Activated T-cell treated with anti-CD3 and anti-CD28 coated beads, Interleukin-2, amount 50 U/mL, for 72 hours (primary cell): ENCODE measurements around the gene PWWP2B. TPM values are rescaled to one million over a fixed set of nuclear protein-coding genes. Genes with fewer than 3 reads are reported as not detected.

Experiments used
- ATAC-seq, 2 donors: fragments of 150-1000 bp; cut with Tn5 transposase; replicated peaks in 1 of 2; 2 replicates each; pipeline ENCODE4 v1.10.0; 2021; ENCODE audit warnings: moderate library complexity in 2 of 2, mild to moderate bottlenecking in 1 of 2
- DNase-seq, 2 donors: peaks; one replicate each; pipeline ENCODE4 v3.0.0; 2021 to 2022; ENCODE audit warnings: mixed read lengths in 1 of 2
- H3K27ac Mint-ChIP-seq: one replicate; pipeline ENCODE4 v1.8.0; 2022; ENCODE audit warnings: mild to moderate bottlenecking, moderate library complexity, mixed read lengths
- H3K27me3 Mint-ChIP-seq: one replicate; pipeline ENCODE4 v1.8.0; 2022; ENCODE audit warnings: low read depth, mixed read lengths
- H3K36me3 Mint-ChIP-seq, 2 donors: one replicate each; pipeline ENCODE4 v1.8.0; 2022; ENCODE audit warnings: mixed read lengths in 2 of 2, mild to moderate bottlenecking in 1 of 2; ENCODE audit not compliant: insufficient read depth in 2 of 2
- H3K4me1 Mint-ChIP-seq: one replicate; pipeline ENCODE4 v1.8.0; 2022; ENCODE audit warnings: low read depth, mixed read lengths
- H3K4me3 Mint-ChIP-seq, 2 donors: one replicate each; pipeline ENCODE4 v1.8.0; 2022; ENCODE audit warnings: mild to moderate bottlenecking in 2 of 2, mixed read lengths in 2 of 2, moderate library complexity in 2 of 2
- H3K9me3 Mint-ChIP-seq, 2 donors: one replicate each; pipeline ENCODE4 v1.8.0; 2022; ENCODE audit warnings: mixed read lengths in 2 of 2
- total RNA-seq, 2 donors: library from RNA; stranded (reverse); gene quantifications; one replicate each; pipeline ENCODE4 v1.2.3, GENCODE V29; 2022

The PWWP2B gene
- total RNA-seq, 2 donors from 2014 or later: 3.1 to 5.2 TPM

DNA sequence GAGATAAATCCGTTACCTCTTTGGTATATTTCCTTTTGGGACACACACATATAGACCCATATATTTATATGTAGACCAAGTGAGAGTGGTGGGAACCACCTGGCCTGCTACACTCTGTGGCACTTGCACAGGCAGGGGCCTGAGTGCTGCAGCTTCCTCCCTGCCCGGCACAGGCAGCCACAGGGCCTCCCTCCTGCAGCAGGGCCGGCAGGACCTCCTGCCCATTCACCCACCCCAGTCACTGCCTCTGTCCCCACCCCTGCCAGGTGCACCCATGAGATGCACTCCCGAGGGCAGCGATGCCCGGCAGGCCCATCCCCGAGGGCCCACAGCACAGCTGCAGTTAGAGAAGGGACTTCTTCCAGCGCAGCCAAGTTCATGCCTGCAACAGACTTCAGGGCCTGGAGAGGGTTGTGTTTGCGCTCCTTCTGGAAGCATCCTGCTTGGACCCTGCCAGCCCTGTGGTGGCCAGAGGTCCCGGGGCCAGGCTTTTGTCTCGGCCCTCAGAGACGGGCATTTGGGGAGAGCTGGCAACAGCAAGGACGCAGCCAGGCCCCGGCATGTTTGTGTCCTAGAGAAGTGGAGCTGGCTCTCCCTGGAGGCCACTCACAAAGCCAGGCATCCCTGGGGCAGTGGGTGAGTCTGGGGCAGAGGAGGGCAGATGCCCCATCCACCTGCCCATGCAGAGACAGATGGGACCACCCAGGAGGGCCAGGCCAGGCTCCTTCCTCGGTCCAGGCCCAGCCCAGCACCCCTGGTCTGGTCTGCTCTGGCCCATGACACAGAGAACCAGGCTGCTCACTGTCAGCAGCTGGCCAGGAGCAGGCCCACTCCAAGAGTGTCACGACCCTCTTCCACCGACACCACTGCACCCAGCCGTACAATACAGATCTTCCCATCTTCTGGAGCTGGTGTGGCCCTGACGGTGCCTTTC, 41.4 kb downstream of the PWWP2B start:
- ATAC-seq: no peak

DNA sequence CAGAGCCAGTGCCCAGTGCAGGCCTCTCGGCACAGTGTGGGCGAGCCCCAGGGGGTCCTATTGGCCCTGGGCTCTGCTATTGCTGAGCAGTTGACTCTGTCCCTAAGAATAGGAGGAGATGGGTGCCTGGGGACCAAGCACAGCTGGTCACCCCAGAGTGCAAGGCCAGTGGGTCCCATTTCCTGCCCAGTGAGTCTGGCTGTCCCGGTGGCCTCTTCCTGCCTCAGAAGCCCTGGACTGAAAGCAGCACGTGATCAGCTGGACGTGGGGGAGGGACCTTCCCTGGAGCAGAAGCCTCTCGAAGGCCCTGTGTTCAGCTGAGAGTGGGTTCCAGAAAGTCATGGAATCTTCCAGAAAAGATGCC, 42.0 kb downstream of the PWWP2B start:
- H3K4me1 Mint-ChIP-seq: peaks cover 18% of the 10 kb centered on the region
- H3K4me3 Mint-ChIP-seq: no peak overlapping the region
- no peak for ATAC-seq
- no peaks in the 10 kb centered on the region for H3K27me3 Mint-ChIP-seq
- no peaks in the 10 kb centered on the region for H3K36me3 Mint-ChIP-seq
- peaks cover 0 to 2% of the 10 kb centered on the region in 2 donors for H3K9me3 Mint-ChIP-seq
- DNase-seq: no peak
- no peak overlapping the region for H3K27ac Mint-ChIP-seq

More for the DNA sequence above, 41.4 kb downstream of the PWWP2B start:
- no peaks in the 10 kb centered on the region for H3K27me3 Mint-ChIP-seq
- peaks cover 14% of the 10 kb centered on the region for H3K4me1 Mint-ChIP-seq
- no peak overlapping the region for H3K4me3 Mint-ChIP-seq
- H3K36me3 Mint-ChIP-seq: no peaks in the 10 kb centered on the region
- H3K27ac Mint-ChIP-seq: no peak overlapping the region
- no peak for DNase-seq
- H3K9me3 Mint-ChIP-seq: peaks cover 0 to 2% of the 10 kb centered on the region in 2 donors

DNA sequence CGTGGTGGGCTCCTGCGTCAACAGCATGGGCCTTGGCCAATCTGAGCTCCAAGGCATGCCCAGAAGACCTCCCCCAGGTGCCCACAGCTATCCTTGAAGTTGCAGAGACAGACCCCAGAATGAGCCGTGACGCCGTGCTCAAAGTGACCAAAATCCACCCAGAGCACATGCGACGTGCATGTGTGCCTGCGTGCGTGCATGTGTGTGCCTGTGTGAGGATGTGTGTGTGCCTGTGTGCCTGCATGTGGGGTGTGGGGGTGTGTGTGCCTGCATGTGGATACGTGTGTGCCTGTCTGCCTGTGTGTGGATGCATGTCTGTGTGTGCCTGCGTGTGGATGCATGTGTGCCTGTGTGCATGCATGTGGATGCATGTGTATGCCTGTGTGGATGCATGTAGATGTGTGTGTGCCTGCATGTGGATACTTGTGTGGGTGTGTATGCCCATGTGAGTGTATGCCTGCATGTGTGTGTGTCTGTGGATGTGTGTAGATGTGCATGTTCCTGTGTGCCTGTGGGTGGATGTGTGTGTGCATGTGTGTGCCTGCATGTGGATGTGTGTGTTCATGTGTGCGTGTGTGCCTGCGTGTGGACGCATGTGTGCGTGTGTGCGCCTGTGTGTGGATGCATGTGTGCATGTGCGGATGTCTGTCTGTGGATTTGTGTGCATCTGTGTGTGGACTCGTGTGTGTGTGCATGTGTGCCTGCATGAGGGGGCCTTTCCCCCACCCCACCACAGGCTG, 42.6 kb downstream of the PWWP2B start:
- no peak overlapping the region for H3K4me3 Mint-ChIP-seq
- H3K36me3 Mint-ChIP-seq: no peaks in the 10 kb centered on the region
- H3K9me3 Mint-ChIP-seq: peaks cover 0 to 2% of the 10 kb centered on the region in 2 donors
- peaks cover 18% of the 10 kb centered on the region for H3K4me1 Mint-ChIP-seq
- DNase-seq (no peak), ATAC-seq (no peak)
- H3K27ac Mint-ChIP-seq: no peak overlapping the region
- H3K27me3 Mint-ChIP-seq: no peaks in the 10 kb centered on the region

DNA sequence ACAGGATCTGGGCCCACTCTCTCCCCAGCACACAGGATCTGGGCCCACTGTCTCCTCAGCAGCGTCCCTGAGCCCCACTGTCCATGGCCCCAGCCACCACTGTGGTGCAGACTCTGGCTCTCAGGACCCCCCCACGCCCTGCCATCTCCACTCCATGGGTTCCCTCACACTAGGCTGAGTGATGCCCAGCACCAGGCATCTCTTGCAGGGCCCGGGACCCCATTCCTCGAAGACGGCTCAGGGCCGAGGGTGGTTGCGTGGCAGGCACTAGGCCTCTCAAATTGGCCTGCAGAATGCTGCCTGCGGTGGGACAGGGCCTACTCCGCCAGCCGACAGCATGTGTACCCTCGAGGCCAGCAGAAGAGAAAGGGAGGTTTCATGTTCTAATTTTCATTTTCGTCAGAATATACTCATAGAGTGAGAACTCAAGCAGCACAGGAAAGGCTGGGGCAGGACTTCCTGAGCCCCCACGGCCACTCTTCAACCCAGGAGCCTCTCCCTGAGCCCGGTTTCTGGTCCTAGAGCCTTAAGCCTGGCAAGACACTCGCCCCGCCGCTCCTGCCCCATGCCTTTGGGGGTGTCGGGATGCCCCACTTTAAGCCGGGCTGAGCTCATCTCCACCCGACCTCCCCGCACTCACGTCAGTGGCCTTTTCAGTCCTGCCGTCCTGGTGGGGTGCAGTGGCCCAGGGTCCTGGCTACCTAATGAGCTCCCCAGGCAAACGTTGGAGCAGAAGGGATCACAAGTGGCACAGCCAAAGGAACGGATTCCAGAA, 44.0 kb downstream of the PWWP2B start:
- Mint-ChIP-seq H3K4me3 (no peak overlapping the region), H3K9me3 (peaks cover 0 to 2% of the 10 kb centered on the region in 2 donors), H3K4me1 (peaks cover 27% of the 10 kb centered on the region), H3K27ac (no peak overlapping the region), H3K36me3 (no peaks in the 10 kb centered on the region), H3K27me3 (no peaks in the 10 kb centered on the region)
- DNase-seq (no peak), ATAC-seq (no peak)

DNA sequence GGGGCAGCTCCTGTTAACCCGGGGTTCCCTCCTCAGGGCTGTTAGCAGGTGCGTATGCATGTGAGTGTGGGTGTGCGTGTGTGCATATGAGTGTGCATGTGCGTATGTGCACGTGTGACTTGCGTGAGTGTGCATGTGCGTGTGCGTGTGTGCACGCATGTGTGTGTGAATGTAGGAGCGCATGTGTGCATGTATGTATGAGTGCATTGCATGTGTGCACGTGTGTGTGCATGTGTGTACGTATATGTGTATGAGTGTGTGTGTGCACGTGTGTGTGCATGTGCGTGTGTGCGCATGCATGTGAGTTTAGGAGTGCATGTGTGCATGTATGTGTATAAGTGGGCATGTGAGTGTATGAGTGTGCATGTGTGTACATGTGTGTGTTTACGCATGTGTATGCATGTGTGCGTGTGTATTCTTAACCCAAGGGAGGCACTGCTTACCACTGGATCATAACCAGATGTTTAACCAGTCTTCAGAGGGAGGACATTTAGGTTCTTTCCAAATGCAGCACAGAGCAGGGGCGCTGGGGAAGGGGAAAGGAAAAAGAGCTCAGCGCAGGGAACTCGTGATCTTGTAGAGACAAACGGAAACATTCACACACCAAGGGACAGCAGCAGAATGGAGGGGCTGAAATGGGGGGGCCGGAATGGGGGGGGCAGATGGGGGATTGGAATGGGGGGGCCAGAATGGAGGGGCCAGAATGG, 45.0 kb downstream of the PWWP2B start:
- no peak for ATAC-seq
- no peaks in the 10 kb centered on the region for H3K27me3 Mint-ChIP-seq
- DNase-seq: no peak
- peaks cover 35% of the 10 kb centered on the region for H3K4me1 Mint-ChIP-seq
- no peaks in the 10 kb centered on the region for H3K36me3 Mint-ChIP-seq
- H3K27ac Mint-ChIP-seq: no peak overlapping the region
- H3K4me3 Mint-ChIP-seq: no peak overlapping the region
- peaks cover 0 to 2% of the 10 kb centered on the region in 2 donors for H3K9me3 Mint-ChIP-seq

DNA sequence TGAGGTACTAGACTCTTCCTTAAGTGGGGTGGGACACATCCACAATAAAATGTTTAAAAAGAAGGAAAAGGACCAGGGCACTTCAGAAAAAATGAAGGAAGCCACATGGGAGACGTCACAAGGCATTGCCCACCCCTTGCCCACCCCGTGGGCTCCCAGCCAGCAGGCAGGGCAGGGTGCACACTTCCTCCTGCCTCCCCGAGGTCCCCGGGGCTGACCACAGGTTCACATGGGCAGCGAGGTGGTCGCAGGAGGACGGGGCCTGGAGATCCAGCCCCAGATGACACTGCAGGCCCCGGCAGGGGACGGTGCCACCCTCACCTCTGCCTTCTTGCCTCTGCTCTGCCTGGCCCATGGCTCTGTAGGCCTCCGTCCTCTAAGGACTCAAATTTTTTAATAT, 45.6 kb downstream of the PWWP2B start:
- Mint-ChIP-seq H3K4me1 (peaks cover 38% of the 10 kb centered on the region), H3K36me3 (no peaks in the 10 kb centered on the region), H3K27ac (no peak overlapping the region), H3K4me3 (no peak overlapping the region), H3K27me3 (no peaks in the 10 kb centered on the region), H3K9me3 (peaks cover 0 to 2% of the 10 kb centered on the region in 2 donors)
- no peak for DNase-seq
- ATAC-seq: no peak

DNA sequence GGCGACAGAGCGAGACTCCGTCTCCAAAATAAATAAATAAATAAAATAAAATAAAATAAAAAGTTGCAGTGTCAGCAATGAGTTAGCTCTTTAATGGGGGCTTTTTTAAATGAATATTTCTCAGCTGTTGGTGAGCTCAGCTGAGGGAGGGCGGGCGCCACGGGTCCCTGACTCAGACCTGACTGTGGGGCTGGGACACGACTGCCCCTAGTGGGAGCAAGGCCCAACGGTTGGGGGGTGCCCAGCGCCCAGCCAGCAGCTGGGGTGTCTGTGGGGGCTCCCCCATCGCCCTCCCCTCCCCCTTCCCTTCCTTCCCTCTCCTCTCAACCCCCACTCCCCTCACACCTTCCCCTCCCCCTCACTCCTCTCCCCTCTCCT, 46.6 kb downstream of the PWWP2B start:
- peaks cover 0 to 2% of the 10 kb centered on the region in 2 donors for H3K9me3 Mint-ChIP-seq
- ATAC-seq: peak; percentile 28 to 31
- H3K4me3 Mint-ChIP-seq: no peak overlapping the region
- H3K4me1 Mint-ChIP-seq: peaks cover 46% of the 10 kb centered on the region
- no peaks in the 10 kb centered on the region for H3K36me3 Mint-ChIP-seq
- H3K27ac Mint-ChIP-seq: no peak overlapping the region
- DNase-seq: peak; percentile 79 to 80
- no peaks in the 10 kb centered on the region for H3K27me3 Mint-ChIP-seq

DNA sequence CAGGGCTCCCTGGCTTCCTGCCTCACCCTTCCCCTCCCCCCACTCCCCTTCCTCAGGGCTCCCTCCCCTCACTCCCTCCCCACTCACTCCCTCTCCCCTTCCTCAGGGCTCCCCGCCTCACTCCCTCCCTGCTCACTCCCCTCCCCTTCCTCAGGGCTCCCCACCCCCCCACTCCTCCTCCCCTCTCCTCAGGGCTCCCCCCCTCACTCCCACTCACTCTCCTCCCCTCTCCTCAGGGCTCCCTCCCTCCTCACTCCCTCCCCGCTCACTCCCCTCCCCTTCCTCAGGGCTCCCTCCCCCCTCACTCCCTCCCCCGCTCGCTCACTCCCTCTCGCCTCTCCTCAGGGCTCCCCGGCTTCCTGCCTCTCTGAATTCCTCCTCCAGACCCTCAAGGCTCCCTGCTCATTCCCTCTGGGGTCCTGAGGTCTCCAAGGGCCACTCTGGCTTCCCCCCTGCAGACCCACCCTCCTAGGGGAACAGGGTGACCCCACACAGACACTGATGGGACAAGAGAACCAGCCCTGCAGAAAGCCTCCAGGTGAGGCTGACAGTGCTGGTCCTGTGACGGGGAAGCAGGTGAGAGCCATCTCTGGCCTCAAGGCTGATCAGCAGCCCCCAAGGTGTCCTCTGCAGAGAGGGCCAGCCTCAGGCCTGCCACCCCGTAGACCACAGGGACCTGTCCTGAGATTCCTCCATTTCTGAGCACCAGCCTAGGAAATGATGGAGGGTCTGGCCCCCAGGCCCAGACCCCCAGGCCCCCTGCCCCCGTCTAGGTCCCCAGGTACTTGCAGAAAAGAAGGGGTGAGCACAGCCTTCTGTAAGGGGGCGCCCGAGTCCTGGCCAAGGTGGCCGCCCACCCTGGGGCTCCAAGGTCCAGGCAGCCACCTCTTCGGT, 47.2 kb downstream of the PWWP2B start:
- ATAC-seq: no peak
- Mint-ChIP-seq H3K4me3 (peak overlapping the region; percentile 18 to 71), H3K36me3 (no peaks in the 10 kb centered on the region), H3K4me1 (peaks cover 46% of the 10 kb centered on the region), H3K27me3 (no peaks in the 10 kb centered on the region), H3K9me3 (peaks cover 0 to 2% of the 10 kb centered on the region in 2 donors), H3K27ac (no peak overlapping the region)
- no peak for DNase-seq

DNA sequence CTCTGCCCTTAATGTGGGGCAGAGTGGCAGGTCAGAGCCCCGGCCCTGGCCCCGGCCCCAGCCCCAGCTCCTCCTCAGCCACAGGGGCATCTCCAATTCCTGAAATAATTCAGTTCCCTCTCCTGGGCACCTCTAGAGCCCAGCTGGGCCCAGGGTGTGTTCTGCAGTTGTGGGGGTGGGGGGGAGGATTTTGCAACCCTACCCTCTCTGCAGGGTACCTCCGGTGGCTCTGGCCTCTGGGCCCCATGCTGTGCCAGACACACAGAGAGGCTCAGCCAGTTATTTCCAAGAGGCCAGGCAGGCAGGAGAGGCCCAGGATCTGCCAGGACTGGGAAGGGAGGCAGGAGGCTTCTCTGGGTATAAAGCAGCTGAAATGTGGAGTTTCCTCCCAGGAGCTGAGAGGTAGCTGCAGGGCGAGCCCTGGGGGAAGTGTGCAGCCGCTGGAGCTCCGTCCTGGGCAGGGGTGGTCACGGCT, 47.9 kb downstream of the PWWP2B start:
- H3K4me1 Mint-ChIP-seq: peaks cover 46% of the 10 kb centered on the region
- no peaks in the 10 kb centered on the region for H3K27me3 Mint-ChIP-seq
- DNase-seq: no peak
- H3K9me3 Mint-ChIP-seq: no peaks in the 10 kb centered on the region
- H3K4me3 Mint-ChIP-seq: no peak overlapping the region
- no peak overlapping the region for H3K27ac Mint-ChIP-seq
- no peak for ATAC-seq
- no peaks in the 10 kb centered on the region for H3K36me3 Mint-ChIP-seq

DNA sequence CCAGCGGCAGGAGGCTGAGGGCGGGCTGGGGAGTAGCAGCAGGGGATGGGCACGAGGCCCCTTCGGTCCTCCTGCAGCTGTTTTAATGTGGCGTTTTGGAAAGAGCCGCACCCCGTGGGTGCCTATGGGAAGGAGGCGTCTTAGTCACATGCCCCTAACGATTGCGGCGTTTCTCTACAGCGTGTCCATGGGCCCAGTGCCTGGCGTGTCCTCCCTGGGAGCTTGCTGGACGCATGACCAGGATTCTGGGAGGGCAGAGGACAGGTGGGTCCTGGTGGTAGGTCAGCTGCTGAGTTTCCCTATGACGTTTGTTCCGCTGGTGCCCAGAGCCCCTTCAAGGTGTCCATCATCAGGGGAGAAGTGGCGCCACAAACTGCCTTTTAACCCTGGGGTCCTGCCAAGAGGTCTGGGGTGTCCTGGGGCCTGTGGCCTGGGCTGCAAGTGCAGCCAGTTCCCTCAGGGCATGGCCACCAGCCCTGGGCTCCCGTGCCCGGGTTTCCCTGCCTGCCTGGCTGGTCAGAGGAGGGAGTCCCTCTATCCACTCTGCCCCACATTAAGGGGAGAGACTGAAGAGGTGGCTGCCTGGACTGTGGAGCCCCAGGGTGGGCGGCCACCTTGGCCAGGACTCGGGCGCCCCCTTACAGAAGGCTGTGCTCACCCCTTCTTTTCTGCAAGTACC, 48.7 kb downstream of the PWWP2B start:
- DNase-seq (no peak), ATAC-seq (no peak)
- no peaks in the 10 kb centered on the region for H3K9me3 Mint-ChIP-seq
- H3K36me3 Mint-ChIP-seq: no peaks in the 10 kb centered on the region
- H3K4me3 Mint-ChIP-seq: peak overlapping the region; percentile 9 to 21
- H3K4me1 Mint-ChIP-seq: peaks cover 46% of the 10 kb centered on the region
- H3K27ac Mint-ChIP-seq: no peak overlapping the region
- no peaks in the 10 kb centered on the region for H3K27me3 Mint-ChIP-seq

DNA sequence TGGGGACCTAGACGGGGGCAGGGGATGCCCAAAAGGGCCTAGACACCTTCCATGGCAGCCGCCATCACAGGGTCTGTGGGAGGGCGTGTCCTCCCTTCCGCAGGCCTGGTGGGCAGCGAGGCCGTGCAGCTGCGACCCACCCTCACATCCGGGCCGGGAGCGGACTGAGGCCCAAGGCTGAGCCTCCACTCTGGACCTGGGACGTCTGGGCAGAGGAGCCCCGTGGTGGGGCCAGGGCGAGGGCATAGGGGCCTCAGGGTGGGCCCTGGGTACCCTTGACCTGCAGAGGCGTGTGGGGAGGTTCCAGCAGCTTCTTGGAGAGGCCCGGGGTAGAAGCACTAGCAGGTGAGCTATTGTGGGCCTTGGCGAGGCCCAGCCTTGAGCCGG, 49.2 kb downstream of the PWWP2B start:
- Mint-ChIP-seq H3K27me3 (no peaks in the 10 kb centered on the region), H3K36me3 (no peaks in the 10 kb centered on the region), H3K4me1 (peaks cover 48% of the 10 kb centered on the region), H3K27ac (peak overlapping the region; percentile 86), H3K9me3 (no peaks in the 10 kb centered on the region), H3K4me3 (peak overlapping the region; percentile 72 to 82)
- DNase-seq (no peak), ATAC-seq (no peak)
